Lung (tissue), 12 donors: ENCODE results near the gene PHF21B. TPM values are rescaled to one million over a fixed set of nuclear protein-coding genes. Genes with fewer than 3 reads are reported as not detected.
A peak's percentile ranks its signal among the peaks of the same experiment; 100 is the strongest.

Experiments
- ATAC-seq: fragments of 200-7000 bp; cut with Tn5 transposase; one replicate; pipeline ENCODE4 v1.9.1; 2020; ENCODE audit warnings: moderate number of reproducible peaks; ENCODE audit not compliant: insufficient read depth, low FRiP score
- DNase-seq, 3 donors: peaks; one replicate each; pipeline ENCODE4 v3.0.0-alpha.2; 2013 to 2017
- H3K27ac ChIP-seq, 2 donors: one replicate each; pipeline ENCODE4 v1.5.1; 2013; ENCODE audit warnings: mild to moderate bottlenecking in 2 of 2, moderate library complexity in 2 of 2, control low read depth in 1 of 2, inconsistent platforms in 1 of 2, low read depth in 1 of 2, low read length in 1 of 2
- H3K27me3 ChIP-seq, 3 donors: one replicate each; pipeline ENCODE4 v1.5.1; 2013; ENCODE audit warnings: low read length in 2 of 3; ENCODE audit not compliant: control insufficient read depth in 3 of 3, insufficient read depth in 3 of 3
- H3K36me3 ChIP-seq, 4 donors: one replicate each; pipeline ENCODE4 v1.5.1; 2013; ENCODE audit warnings: low read length in 4 of 4, mild to moderate bottlenecking in 1 of 4, moderate library complexity in 1 of 4; ENCODE audit not compliant: control insufficient read depth in 4 of 4, insufficient read depth in 4 of 4
- H3K4me1 ChIP-seq, 5 donors: one replicate each; pipeline ENCODE4 v1.5.1; 2013; ENCODE audit warnings: low read length in 5 of 5, mild to moderate bottlenecking in 2 of 5, moderate library complexity in 1 of 5; ENCODE audit not compliant: control insufficient read depth in 5 of 5, insufficient read depth in 5 of 5
- H3K4me3 ChIP-seq: one replicate; pipeline ENCODE4 v1.5.1; 2013; ENCODE audit warnings: mild to moderate bottlenecking, control low read depth, moderate library complexity
- H3K9ac ChIP-seq, 2 donors: one replicate each; pipeline ENCODE4 v1.5.1; 2013; ENCODE audit warnings: low read length in 2 of 2, control low read depth in 1 of 2; ENCODE audit not compliant: insufficient read depth in 1 of 2
- H3K9me3 ChIP-seq, 4 donors: one replicate each; pipeline ENCODE4 v1.5.1; 2013; ENCODE audit warnings: low read length in 3 of 4, mild to moderate bottlenecking in 1 of 4, moderate library complexity in 1 of 4; ENCODE audit not compliant: control insufficient read depth in 4 of 4, insufficient read depth in 3 of 4
- WGBS, 2 donors: extraction: QIAGEN DNeasy Blood & Tissue Kit; methylation state at CpG; one replicate each; pipeline ENCODE4 v1.1.7; 2013; 5-methylcytosine and 5-hydroxymethylcytosine counted together
- polyA plus RNA-seq, 2 donors: library from polyadenylated mRNA; stranded (reverse); fragments of 200-250 nt; gene quantifications; one replicate each; pipeline ENCODE4 v1.2.1, GENCODE V29; 2013
- total RNA-seq, 2 donors: library from RNA; depleted of rRNA in 1 of 2; stranded (reverse); fragments of >200 nt in 1 of 2; gene quantifications; one replicate each; pipeline ENCODE4 v1.2.1, GENCODE V29; 2014 to 2021
- TF ChIP-seq, protein P1 (sequence below): IDR thresholded peaks from 2 replicates; pipeline ENCODE4 v1.5.1; 2012; ENCODE audit warnings: mild to moderate bottlenecking; ENCODE audit errors: control extremely low read depth, extremely low read depth
- donor health status: control.
- donor health status: control.
- donor health status: Bipolar disorder and iron deficiency.
- donor health status: healthy.
- donor health status: DM: yes; HTN: yes; CAD: no.

PHF21B gene
- total and polyA plus RNA-seq, 4 donors, result 0.03 to 0.43 (median 0.26) TPM

GRCh38 chr22:44941207-44941606, 68.6 kb downstream of the PHF21B start:
- no peak overlapping the region for H3K9ac ChIP-seq
- no peaks in the 10 kb centered on the region for H3K27me3 ChIP-seq
- no peaks in the 10 kb centered on the region for H3K36me3 ChIP-seq
- peaks cover 0 to 2% (median 0%) of the 10 kb centered on the region in 4 donors for H3K9me3 ChIP-seq
- 67 to 76% methylated on average over 15 of the region's 15 CpGs for WGBS, 2 donors
- TF ChIP-seq, protein P1, sequence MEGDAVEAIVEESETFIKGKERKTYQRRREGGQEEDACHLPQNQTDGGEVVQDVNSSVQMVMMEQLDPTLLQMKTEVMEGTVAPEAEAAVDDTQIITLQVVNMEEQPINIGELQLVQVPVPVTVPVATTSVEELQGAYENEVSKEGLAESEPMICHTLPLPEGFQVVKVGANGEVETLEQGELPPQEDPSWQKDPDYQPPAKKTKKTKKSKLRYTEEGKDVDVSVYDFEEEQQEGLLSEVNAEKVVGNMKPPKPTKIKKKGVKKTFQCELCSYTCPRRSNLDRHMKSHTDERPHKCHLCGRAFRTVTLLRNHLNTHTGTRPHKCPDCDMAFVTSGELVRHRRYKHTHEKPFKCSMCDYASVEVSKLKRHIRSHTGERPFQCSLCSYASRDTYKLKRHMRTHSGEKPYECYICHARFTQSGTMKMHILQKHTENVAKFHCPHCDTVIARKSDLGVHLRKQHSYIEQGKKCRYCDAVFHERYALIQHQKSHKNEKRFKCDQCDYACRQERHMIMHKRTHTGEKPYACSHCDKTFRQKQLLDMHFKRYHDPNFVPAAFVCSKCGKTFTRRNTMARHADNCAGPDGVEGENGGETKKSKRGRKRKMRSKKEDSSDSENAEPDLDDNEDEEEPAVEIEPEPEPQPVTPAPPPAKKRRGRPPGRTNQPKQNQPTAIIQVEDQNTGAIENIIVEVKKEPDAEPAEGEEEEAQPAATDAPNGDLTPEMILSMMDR, result no peak
- no peaks in the 10 kb centered on the region for H3K4me1 ChIP-seq
- H3K4me3 ChIP-seq, result no peak overlapping the region
- DNase-seq, result no peak
- H3K27ac ChIP-seq, result no peak overlapping the region
- no peak for ATAC-seq

- H3K4me3 ChIP-seq, result no peak overlapping the region
- TF ChIP-seq, protein P1, result no peak
- WGBS, 2 donors, result 72 to 78% methylated on average over 11 of the region's 11 CpGs
- no peak for ATAC-seq
- H3K36me3 ChIP-seq, result no peaks in the 10 kb centered on the region
- H3K9me3 ChIP-seq, result peaks cover 0 to 2% (median 0%) of the 10 kb centered on the region in 4 donors
- no peaks in the 10 kb centered on the region for H3K4me1 ChIP-seq
- H3K27ac ChIP-seq, result no peak overlapping the region
- DNase-seq, result no peak
- H3K9ac ChIP-seq, result no peak overlapping the region
- no peaks in the 10 kb centered on the region for H3K27me3 ChIP-seq
These were observed 69.7 kb downstream of the PHF21B start for GRCh38 chr22:44940130-44940529.

DNA sequence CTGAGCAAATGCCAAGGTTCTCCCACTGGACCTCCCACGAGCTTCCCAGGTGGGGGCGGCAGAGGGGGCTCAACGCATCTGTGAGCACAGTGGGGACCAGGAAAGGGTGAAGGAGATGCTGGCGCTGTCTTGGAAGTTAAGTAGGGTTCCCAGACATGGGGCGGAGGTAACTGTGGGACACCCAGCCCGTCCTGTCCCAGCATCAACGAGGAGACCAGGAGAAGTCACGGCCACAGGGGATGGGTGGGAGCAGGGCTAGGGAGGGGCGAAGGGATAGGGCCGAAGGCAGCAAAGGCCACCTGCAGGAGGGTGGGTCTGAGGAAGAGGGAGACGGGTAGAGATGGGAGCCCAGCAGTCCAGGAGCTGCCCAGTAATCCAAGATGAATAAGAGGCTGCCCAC, 70.4 kb downstream of the PHF21B start:
- Histone ChIP-seq H3K4me1 (no peaks in the 10 kb centered on the region), H3K27ac (no peak overlapping the region), H3K4me3 (peak overlapping the region; percentile 1), H3K9ac (no peak overlapping the region), H3K9me3 (peaks cover 0 to 2% (median 0%) of the 10 kb centered on the region in 4 donors), H3K36me3 (no peaks in the 10 kb centered on the region), H3K27me3 (no peaks in the 10 kb centered on the region)
- DNase-seq, result no peak
- no peak for ATAC-seq
- TF ChIP-seq, protein P1, result no peak
- WGBS, 2 donors, result 73 to 79% methylated on average over 11 of the region's 11 CpGs

DNA sequence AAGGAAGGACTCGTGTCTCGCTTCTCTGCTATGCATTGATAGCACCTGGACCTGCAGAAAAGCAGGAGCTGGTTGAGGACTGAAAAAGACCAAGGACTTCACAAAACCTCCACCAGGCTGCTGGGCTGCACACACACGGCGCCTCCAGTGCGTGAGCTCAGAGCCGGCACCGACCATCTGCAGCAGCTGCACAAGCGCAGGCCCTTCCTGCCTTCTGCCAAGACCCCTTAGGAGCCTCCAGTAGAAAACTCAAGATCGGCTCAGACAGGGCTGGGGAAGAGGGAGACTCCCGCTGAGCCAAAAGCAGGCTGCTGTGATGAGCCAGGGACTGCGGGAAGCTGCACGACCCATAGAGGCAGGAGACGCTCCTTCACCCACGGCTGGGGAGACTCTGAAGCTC, 70.9 kb downstream of the PHF21B start:
- DNase-seq, result peak; percentile 36 to 49 (median 42)
- Histone ChIP-seq H3K9ac (no peak overlapping the region), H3K9me3 (peaks cover 0 to 2% (median 0%) of the 10 kb centered on the region in 4 donors), H3K4me1 (no peaks in the 10 kb centered on the region), H3K27ac (no peak overlapping the region), H3K4me3 (no peak overlapping the region), H3K27me3 (no peaks in the 10 kb centered on the region), H3K36me3 (no peaks in the 10 kb centered on the region)
- no peak for ATAC-seq
- whole genome bisulfite sequencing, 2 donors, result 67 to 73% methylated on average over 14 of the region's 14 CpGs
- TF ChIP-seq, protein P1, result no peak
